IMR-90 (cell line): Measurements from ENCODE around the gene EHBP1. TPM values are rescaled to one million over a fixed set of nuclear protein-coding genes. Genes with fewer than 3 reads are reported as not detected.

Experiments used
- ATAC-seq: fragments of 200-7000 bp; cut with Tn5 transposase; 2 replicates; pipeline ENCODE4 v1.9.1; 2020; ENCODE audit warnings: low read depth, mild to moderate bottlenecking, moderate library complexity
- BruUV-seq: library from RNA; stranded (reverse); fragments of 400-500 nt; replicated peaks from 2 replicates; lab custom pipeline; 2021; lab: Mats Ljungman, UMichigan
- CTCF ChIA-PET: fragments of 300-600 bp; formaldehyde crosslinking; extraction: SDS; loops from one replicate; lab custom pipeline; 2021; ENCODE audit warnings: antibody characterized with exemption; lab: Yijun Ruan, JAX
- POLR2A ChIA-PET: fragments of 300-600 bp; sonication (Branson Sonifier 250); formaldehyde crosslinking; loops from one replicate; lab custom pipeline; 2022; ENCODE audit warnings: antibody characterized with exemption; ENCODE audit not compliant: unreplicated experiment; lab: Charles Lee
- DNase-seq: peaks from one replicate; pipeline ENCODE4 v3.0.0; 2013
- H2AFZ ChIP-seq: replicated peaks from 2 replicates; pipeline ENCODE3; 2013; ENCODE audit warnings: low read length, mild to moderate bottlenecking; ENCODE audit not compliant: poor library complexity
- H2AK5ac ChIP-seq: 2 replicates; pipeline ENCODE4 v1.6.1; 2013; ENCODE audit warnings: low read depth, low read length, inconsistent platforms
- H2AK9ac ChIP-seq: replicated peaks from 2 replicates; pipeline ENCODE3; 2013; ENCODE audit warnings: mild to moderate bottlenecking, low read depth, low read length, moderate library complexity; ENCODE audit not compliant: poor library complexity
- H2BK120ac ChIP-seq: 2 replicates; pipeline ENCODE4 v1.6.1; 2013; ENCODE audit warnings: low read depth, low read length, inconsistent platforms
- H2BK15ac ChIP-seq: 3 replicates; pipeline ENCODE4 v1.6.1; 2013; ENCODE audit warnings: low read depth, low read length, inconsistent platforms
- H2BK20ac ChIP-seq: 2 replicates; pipeline ENCODE4 v1.6.1; 2013; ENCODE audit warnings: low read depth, mild to moderate bottlenecking, inconsistent platforms, low read length, moderate library complexity
- H2BK5ac ChIP-seq: 2 replicates; pipeline ENCODE4 v1.6.1; 2013; ENCODE audit warnings: mild to moderate bottlenecking, low read depth, low read length, inconsistent platforms; ENCODE audit not compliant: poor library complexity, severe bottlenecking
- H3K14ac ChIP-seq: replicated peaks from 2 replicates; pipeline ENCODE4 v1.6.1; 2013; ENCODE audit warnings: low read depth, low read length, inconsistent platforms
- H3K18ac ChIP-seq: 2 replicates; pipeline ENCODE4 v1.6.1; 2013; ENCODE audit warnings: low read depth, low read length, control low read depth
- H3K23ac ChIP-seq: 2 replicates; pipeline ENCODE4 v1.6.1; 2013; ENCODE audit warnings: low read depth, low read length, inconsistent platforms
- H3K27ac ChIP-seq: 2 replicates; pipeline ENCODE4 v1.5.1; 2013; ENCODE audit warnings: mild to moderate bottlenecking, control low read depth, low read length; ENCODE audit not compliant: insufficient read depth
- H3K27me3 ChIP-seq: 2 replicates; pipeline ENCODE4 v1.6.1; 2013; ENCODE audit warnings: low read length; ENCODE audit not compliant: control insufficient read depth, insufficient read depth
- H3K36me3 ChIP-seq: 2 replicates; pipeline ENCODE4 v1.6.1; 2013; ENCODE audit warnings: low read length, mixed read lengths; ENCODE audit not compliant: control insufficient read depth, insufficient read depth
- H3K4ac ChIP-seq: 2 replicates; pipeline ENCODE4 v1.6.1; 2013; ENCODE audit warnings: low read depth, low read length, inconsistent platforms
- H3K4me1 ChIP-seq: 2 replicates; pipeline ENCODE4 v1.6.1; 2013; ENCODE audit warnings: low read length, mixed read lengths; ENCODE audit not compliant: control insufficient read depth, insufficient read depth
- H3K4me2 ChIP-seq: 2 replicates; pipeline ENCODE4 v1.6.1; 2013; ENCODE audit warnings: low read depth, mild to moderate bottlenecking, control low read depth, low read length, moderate library complexity
- H3K4me3 ChIP-seq: 2 replicates; pipeline ENCODE4 v1.5.1; 2013; ENCODE audit warnings: low read depth, mild to moderate bottlenecking, control low read depth, low read length, moderate library complexity; ENCODE audit not compliant: insufficient read depth
- H3K56ac ChIP-seq: 2 replicates; pipeline ENCODE4 v1.6.1; 2013; ENCODE audit warnings: low read length, inconsistent platforms; ENCODE audit not compliant: insufficient read depth; ENCODE audit errors: extremely low read depth
- H3K79me1 ChIP-seq, 2 experiments: 2 replicates each; pipeline ENCODE4 v1.6.1; 2013; ENCODE audit warnings: low read length in 2 of 2, inconsistent platforms in 1 of 2, low read depth in 1 of 2
- H3K9ac ChIP-seq: 2 replicates; pipeline ENCODE4 v1.6.1; 2013; ENCODE audit warnings: low read depth, low read length, control low read depth
- H3K9me1 ChIP-seq: 2 replicates; pipeline ENCODE4 v1.6.1; 2013; ENCODE audit warnings: low read length, inconsistent platforms; ENCODE audit not compliant: insufficient read depth
- H3K9me3 ChIP-seq: 2 replicates; pipeline ENCODE4 v1.6.1; 2013; ENCODE audit warnings: low read length; ENCODE audit not compliant: control insufficient read depth, insufficient read depth
- H4K20me1 ChIP-seq: 2 replicates; pipeline ENCODE4 v1.6.1; 2013; ENCODE audit warnings: low read length, inconsistent platforms; ENCODE audit not compliant: insufficient read depth
- H4K5ac ChIP-seq: 2 replicates; pipeline ENCODE4 v1.6.1; 2013; ENCODE audit warnings: mild to moderate bottlenecking, low read depth, low read length, control low read depth
- H4K8ac ChIP-seq, 2 experiments: 2 replicates each; pipeline ENCODE4 v1.6.1; 2013; ENCODE audit warnings: low read depth in 2 of 2, low read length in 2 of 2, control low read depth in 1 of 2, inconsistent platforms in 1 of 2
- H4K91ac ChIP-seq: 2 replicates; pipeline ENCODE4 v1.6.1; 2013; ENCODE audit warnings: low read depth, low read length, inconsistent platforms; ENCODE audit not compliant: insufficient read depth
- BHLHE40 ChIP-seq: fragments of 150-350 bp; IDR thresholded peaks from 2 replicates; pipeline ENCODE4 v1.6.1; 2016; ENCODE audit warnings: mild to moderate bottlenecking, low read depth, low read length
- CEBPB ChIP-seq: IDR thresholded peaks from 2 replicates; pipeline ENCODE4 v1.6.1; 2012; ENCODE audit warnings: low read depth, low read length, improper control_type of control experiment
- CHD1 ChIP-seq: IDR thresholded peaks from 2 replicates; pipeline ENCODE4 v1.6.1; 2012; ENCODE audit warnings: low read depth, low read length, improper control_type of control experiment
- CTCF ChIP-seq: conservative IDR thresholded peaks from 2 replicates; pipeline ENCODE4 v1.5.1; 2012; ENCODE audit warnings: mild to moderate bottlenecking, low read depth, low read length, improper control_type of control experiment
- ELK1 ChIP-seq: fragments of 150-350 bp; IDR thresholded peaks from 2 replicates; pipeline ENCODE4 v1.6.1; 2016; ENCODE audit warnings: low read depth, mild to moderate bottlenecking, low read length, moderate library complexity, borderline replicate concordance
- FOS ChIP-seq: fragments of 150-350 bp; IDR thresholded peaks from 2 replicates; pipeline ENCODE4 v1.6.1; 2016; ENCODE audit warnings: low read depth, low read length
- MAFK ChIP-seq: IDR thresholded peaks from 2 replicates; pipeline ENCODE4 v1.6.1; 2012; ENCODE audit warnings: low read depth, low read length, improper control_type of control experiment
- MAZ ChIP-seq: IDR thresholded peaks from 2 replicates; pipeline ENCODE4 v1.6.1; 2012; ENCODE audit warnings: low read depth, mild to moderate bottlenecking, low read length, improper control_type of control experiment, moderate library complexity, borderline replicate concordance
- MXI1 ChIP-seq: IDR thresholded peaks from 2 replicates; pipeline ENCODE4 v1.6.1; 2012; ENCODE audit warnings: low read depth, mild to moderate bottlenecking, low read length, moderate library complexity, borderline replicate concordance
- NFE2L2 ChIP-seq: fragments of 150-350 bp; IDR thresholded peaks from 2 replicates; pipeline ENCODE4 v1.6.1; 2016; ENCODE audit warnings: low read depth, mild to moderate bottlenecking, low read length
- POLR2A ChIP-seq: IDR thresholded peaks from 2 replicates; pipeline ENCODE4 v1.6.1; 2012; ENCODE audit warnings: mild to moderate bottlenecking, low read depth, low read length
- RAD21 ChIP-seq: IDR thresholded peaks from 2 replicates; pipeline ENCODE4 v1.6.1; 2012; ENCODE audit warnings: low read length, improper control_type of control experiment
- RCOR1 ChIP-seq: IDR thresholded peaks from 2 replicates; pipeline ENCODE4 v1.6.1; 2012; ENCODE audit warnings: mild to moderate bottlenecking, low read length, improper control_type of control experiment; ENCODE audit not compliant: insufficient replicate concordance
- RFX5 ChIP-seq: IDR thresholded peaks from 2 replicates; pipeline ENCODE4 v1.8.0; 2012; ENCODE audit warnings: low read depth, mild to moderate bottlenecking, low read length, moderate library complexity
- SMC3 ChIP-seq: fragments of 150-350 bp; IDR thresholded peaks from 2 replicates; pipeline ENCODE4 v1.6.1; 2016; ENCODE audit warnings: low read depth, mild to moderate bottlenecking, antibody characterized with exemption, low read length, moderate library complexity
- USF2 ChIP-seq: fragments of 150-350 bp; IDR thresholded peaks from 2 replicates; pipeline ENCODE4 v1.6.1; 2017; ENCODE audit warnings: mild to moderate bottlenecking, antibody characterized with exemption, low read length, low read depth
- WGBS, 2 experiments: methylation state at CpG; one replicate each; pipeline versions ENCODE4 v1.1.5 to v1.1.7; 2013; ENCODE audit warnings: missing lambda C conversion rate in 2 of 2; ENCODE audit not compliant: insufficient read length in 1 of 2; ENCODE audit errors: extremely low coverage in 2 of 2; 5-methylcytosine and 5-hydroxymethylcytosine counted together
- dilution Hi-C: fragments of 300-500 bp; cut with HindIII; formaldehyde crosslinking; loops from one replicate; pipeline ENCODE4 v1.14.3; 2018; ENCODE audit warnings: low sequenced_read_pairs; ENCODE audit not compliant: unreplicated experiment
- in situ Hi-C: fragments of 300-500 bp; cut with MboI; formaldehyde crosslinking; loops from 3 replicates; pipeline ENCODE4 v1.14.3; 2019; ENCODE audit warnings: low sequenced_read_pairs, inconsistent platforms, mixed read lengths
- intact Hi-C: fragments of 100-400 bp; cut with micrococcal nuclease; formaldehyde crosslinking; loops from 2 replicates; pipeline ENCODE4 v1.10.0; 2022
- polyA plus RNA-seq, 3 experiments: library from polyadenylated mRNA; depleted of rRNA; stranded (reverse); fragments of >200 nt; gene quantifications; 2 replicates each; pipeline ENCODE4 v1.2.3, GENCODE V29; 2012; ENCODE audit warnings: low replicate concordance in 1 of 3
- total RNA-seq: library from RNA; depleted of rRNA; stranded (reverse); fragments of >200 nt; gene quantifications from 2 replicates; pipeline ENCODE4 v1.2.3, GENCODE V29; 2012

Gene EHBP1
- total and polyA plus RNA-seq, 2 of the 4 experiments (the other 2 are of a cell fraction): 28.3 to 44.4 TPM

- Histone ChIP-seq H4K5ac (no peak overlapping the region), H3K56ac (no peak overlapping the region), H4K91ac (no peak overlapping the region), H2BK120ac (no peak overlapping the region), H3K9me3 (no peaks in the 10 kb centered on the region), H3K18ac (no peak overlapping the region), H3K27me3 (no peaks in the 10 kb centered on the region), H3K27ac (no peak overlapping the region), H3K9me1 (no peaks in the 10 kb centered on the region), H4K8ac (no peak overlapping the region), H2AK5ac (no peak overlapping the region), H3K79me1 (no peaks in the 10 kb centered on the region; a peak in 1 of 4 replicates), H3K4me1 (no peaks in the 10 kb centered on the region), H2BK15ac (no peak overlapping the region), H2AFZ (no peak overlapping the region), H2AK9ac (no peak overlapping the region), H3K4me2 (no peak overlapping the region), H3K4ac (no peak overlapping the region), H3K14ac (no peak overlapping the region), H3K9ac (no peak overlapping the region), H2BK5ac (no peak overlapping the region), H3K23ac (no peak overlapping the region), H2BK20ac (no peak overlapping the region), H3K36me3 (no peaks in the 10 kb centered on the region), H4K20me1 (no peaks in the 10 kb centered on the region), H3K4me3 (no peak overlapping the region)
- ATAC-seq: no peak
- CTCF ChIA-PET: no interaction called here
- BruUV-seq: no TSS peak
- intact Hi-C loops: no loop called here
- no peak for DNase-seq
- TF ChIP-seq BHLHE40 (no peak), MAFK (no peak), MXI1 (no peak), POLR2A (no peak), USF2 (no peak), MAZ (no peak), RCOR1 (no peak), SMC3 (no peak), CHD1 (no peak), CEBPB (no peak), ELK1 (no peak), FOS (no peak), CTCF (no peak), RAD21 (no peak), NFE2L2 (no peak), RFX5 (no peak)
- in situ Hi-C loops: no loop called here
- dilution Hi-C loops: no loop called here
- WGBS, 2 experiments: 96% methylated on average over 4 of the region's 7 CpGs; no CpG with 5 or more reads in 1 of the 2 experiments
- POLR2A ChIA-PET: no interaction called here
Observed at GRCh38 chr2:62883629-62884028, 178.1 kb downstream of the EHBP1 start.
